ENCODE results near the gene REEP3.

- TF ChIP-seq EZH2 (IDR thresholded peaks at IDR 0.05; ENCODE audit: borderline replicate concordance, low read depth, low read length, poor library complexity, severe bottlenecking) (no peak), CTCF (conservative IDR thresholded peaks at IDR 0.05; ENCODE audit: low read depth, low read length) (no peak)
Measured at GRCh38 chr10:63530409-63530808, 9.2 kb downstream of the REEP3 start.

Measured in A673 (cell line).